H9 (cell line): ENCODE results near the gene ANKRD13D. TPM values are rescaled to one million over a fixed set of nuclear protein-coding genes. Genes with fewer than 3 reads are reported as not detected.

Experiments used
- DNase-seq: peaks from one replicate; pipeline ENCODE4 v3.0.0-alpha.2; 2017
- H2AFZ ChIP-seq: one replicate; pipeline ENCODE4 v1.6.1; 2013; ENCODE audit warnings: mild to moderate bottlenecking, low read length, control low read depth, moderate library complexity
- H2AK5ac ChIP-seq: 2 replicates; pipeline ENCODE4 v1.6.1; 2013; ENCODE audit warnings: low read length, control low read depth, mixed read lengths; ENCODE audit not compliant: insufficient read length
- H2BK120ac ChIP-seq: one replicate; pipeline ENCODE4 v1.6.1; 2013; ENCODE audit warnings: low read depth, mild to moderate bottlenecking, low read length, control low read depth, inconsistent platforms; ENCODE audit not compliant: poor library complexity, severe bottlenecking
- H2BK12ac ChIP-seq: 2 replicates; pipeline ENCODE4 v1.6.1; 2013; ENCODE audit warnings: low read length, control low read depth, mixed read lengths, low read depth; ENCODE audit not compliant: insufficient read length
- H2BK15ac ChIP-seq: 2 replicates; pipeline ENCODE4 v1.6.1; 2013; ENCODE audit warnings: low read depth, low read length, control low read depth
- H2BK20ac ChIP-seq: one replicate; pipeline ENCODE4 v1.6.1; 2013; ENCODE audit warnings: low read depth, mild to moderate bottlenecking, low read length, control low read depth, inconsistent platforms; ENCODE audit not compliant: poor library complexity, severe bottlenecking
- H2BK5ac ChIP-seq: 2 replicates; pipeline ENCODE4 v1.6.1; 2013; ENCODE audit warnings: low read length, control low read depth, mixed read lengths; ENCODE audit not compliant: insufficient read length
- H3K14ac ChIP-seq: 2 replicates; pipeline ENCODE4 v1.6.1; 2013; ENCODE audit warnings: low read length, control low read depth; ENCODE audit not compliant: insufficient read depth
- H3K18ac ChIP-seq: 2 replicates; pipeline ENCODE4 v1.6.1; 2013; ENCODE audit warnings: low read depth, mild to moderate bottlenecking, mixed read lengths, low read length, control low read depth; ENCODE audit not compliant: insufficient read length
- H3K23ac ChIP-seq: 2 replicates; pipeline ENCODE4 v1.6.1; 2013; ENCODE audit warnings: low read length, control low read depth, mixed read lengths, low read depth; ENCODE audit not compliant: insufficient read length
- H3K23me2 ChIP-seq: 2 replicates; pipeline ENCODE4 v1.6.1; 2013; ENCODE audit warnings: low read depth, mild to moderate bottlenecking, mixed read lengths, low read length, control low read depth; ENCODE audit not compliant: insufficient read length, poor library complexity, severe bottlenecking
- H3K27ac ChIP-seq: 2 replicates; pipeline ENCODE4 v1.5.1; 2013; ENCODE audit warnings: low read length, control low read depth, mixed read lengths, low read depth; ENCODE audit not compliant: insufficient read length
- H3K27me3 ChIP-seq: 2 replicates; pipeline ENCODE4 v1.6.1; 2013; ENCODE audit warnings: low read length, control low read depth, inconsistent platforms; ENCODE audit not compliant: insufficient read depth
- H3K4ac ChIP-seq: 2 replicates; pipeline ENCODE4 v1.6.1; 2013; ENCODE audit warnings: low read depth, mild to moderate bottlenecking, control low read depth, inconsistent platforms, low read length, moderate library complexity
- H3K4me1 ChIP-seq: 2 replicates; pipeline ENCODE4 v1.6.1; 2013; ENCODE audit warnings: low read length, control low read depth, inconsistent platforms; ENCODE audit not compliant: insufficient read depth
- H3K4me2 ChIP-seq: 2 replicates; pipeline ENCODE4 v1.6.1; 2013; ENCODE audit warnings: low read length, control low read depth, mixed read lengths; ENCODE audit not compliant: insufficient read length, insufficient read depth
- H3K56ac ChIP-seq: 2 replicates; pipeline ENCODE4 v1.6.1; 2013; ENCODE audit warnings: low read depth, mild to moderate bottlenecking, mixed read lengths, low read length, control low read depth; ENCODE audit not compliant: insufficient read length
- H3K79me1 ChIP-seq: 2 replicates; pipeline ENCODE4 v1.6.1; 2013; ENCODE audit warnings: low read depth, mild to moderate bottlenecking, moderate library complexity, low read length, control low read depth, inconsistent platforms; ENCODE audit not compliant: insufficient read depth, poor library complexity, severe bottlenecking
- H3K79me2 ChIP-seq: 2 replicates; pipeline ENCODE4 v1.6.1; 2013; ENCODE audit warnings: low read length, control low read depth, inconsistent platforms; ENCODE audit not compliant: insufficient read depth
- H3K9ac ChIP-seq: 2 replicates; pipeline ENCODE4 v1.6.1; 2013; ENCODE audit warnings: low read length, control low read depth, mixed read lengths; ENCODE audit not compliant: insufficient read length; ENCODE audit errors: extremely low read depth
- H3K9me3 ChIP-seq: one replicate; pipeline ENCODE4 v1.6.1; 2013; ENCODE audit warnings: low read depth, low read length, inconsistent platforms; ENCODE audit not compliant: control insufficient read depth
- H3T11ph ChIP-seq: one replicate; pipeline ENCODE4 v1.6.1; 2013; ENCODE audit warnings: mild to moderate bottlenecking, low read length, control low read depth, inconsistent platforms
- H4K20me1 ChIP-seq: one replicate; pipeline ENCODE4 v1.6.1; 2013; ENCODE audit not compliant: control insufficient read depth, insufficient read length, insufficient read depth
- H4K5ac ChIP-seq: 2 replicates; pipeline ENCODE4 v1.6.1; 2013; ENCODE audit warnings: low read depth, mild to moderate bottlenecking, mixed read lengths, low read length, control low read depth; ENCODE audit not compliant: insufficient read length
- H4K8ac ChIP-seq: replicated peaks from 2 replicates; pipeline ENCODE4 v1.6.1; 2013; ENCODE audit warnings: low read length, control low read depth, mixed read lengths, low read depth; ENCODE audit not compliant: insufficient read length
- H4K91ac ChIP-seq: 2 replicates; pipeline ENCODE4 v1.6.1; 2013; ENCODE audit warnings: low read depth, mild to moderate bottlenecking, moderate library complexity, mixed read lengths, low read length, control low read depth; ENCODE audit not compliant: insufficient read length
- H3K27ac Mint-ChIP-seq, 3 experiments: 2 replicates in 2 of 3; 3 replicates in 1 of 3; pipeline ENCODE4 v1.8.0; 2020 to 2021; ENCODE audit warnings: mixed read lengths in 3 of 3, mild to moderate bottlenecking in 1 of 3, moderate library complexity in 1 of 3
- H3K27me3 Mint-ChIP-seq: 2 replicates; pipeline ENCODE4 v1.8.0; 2021; ENCODE audit warnings: low read depth, mild to moderate bottlenecking, moderate library complexity, mixed read lengths
- H3K36me3 Mint-ChIP-seq, 3 experiments: 2 replicates in 2 of 3; 3 replicates in 1 of 3; pipeline ENCODE4 v1.8.0; 2020 to 2021; ENCODE audit warnings: low read depth in 3 of 3, mixed read lengths in 3 of 3; ENCODE audit not compliant: insufficient read depth in 1 of 3
- H3K4me1 Mint-ChIP-seq, 2 experiments: 2 replicates each; pipeline ENCODE4 v1.8.0; 2020; ENCODE audit warnings: mixed read lengths in 2 of 2
- H3K4me3 Mint-ChIP-seq, 2 experiments: 2 replicates in 1 of 2; 3 replicates in 1 of 2; pipeline ENCODE4 v1.8.0; 2020 to 2021; ENCODE audit warnings: mild to moderate bottlenecking in 2 of 2, mixed read lengths in 2 of 2, moderate library complexity in 1 of 2
- H3K9me3 Mint-ChIP-seq, 2 experiments: 2 replicates in 1 of 2; 3 replicates in 1 of 2; pipeline ENCODE4 v1.8.0; 2020; ENCODE audit warnings: mild to moderate bottlenecking in 2 of 2, mixed read lengths in 2 of 2, moderate library complexity in 1 of 2
- WGBS: extraction: QIAGEN DNeasy Blood & Tissue Kit; methylation state at CpG from one replicate; pipeline ENCODE4 v1.1.7; 2013; ENCODE audit warnings: missing lambda C conversion rate, low lambda C conversion rate, mixed read lengths; ENCODE audit not compliant: insufficient read length; ENCODE audit errors: extremely low coverage; 5-methylcytosine and 5-hydroxymethylcytosine counted together
- total RNA-seq: library from RNA; stranded (reverse); gene quantifications from 2 replicates; pipeline ENCODE4 v1.2.1, GENCODE V29; 2021
- TF ChIP-seq, protein P1 (sequence below): fragments of 200-600 bp; sonication (generic); conservative IDR thresholded peaks from 3 replicates; pipeline ENCODE4 v1.8.0; 2021; ENCODE audit warnings: antibody characterized with exemption, mild to moderate bottlenecking

ANKRD13D gene
- total RNA-seq, 1 experiment from 2014 or later = 42.1 TPM

DNA sequence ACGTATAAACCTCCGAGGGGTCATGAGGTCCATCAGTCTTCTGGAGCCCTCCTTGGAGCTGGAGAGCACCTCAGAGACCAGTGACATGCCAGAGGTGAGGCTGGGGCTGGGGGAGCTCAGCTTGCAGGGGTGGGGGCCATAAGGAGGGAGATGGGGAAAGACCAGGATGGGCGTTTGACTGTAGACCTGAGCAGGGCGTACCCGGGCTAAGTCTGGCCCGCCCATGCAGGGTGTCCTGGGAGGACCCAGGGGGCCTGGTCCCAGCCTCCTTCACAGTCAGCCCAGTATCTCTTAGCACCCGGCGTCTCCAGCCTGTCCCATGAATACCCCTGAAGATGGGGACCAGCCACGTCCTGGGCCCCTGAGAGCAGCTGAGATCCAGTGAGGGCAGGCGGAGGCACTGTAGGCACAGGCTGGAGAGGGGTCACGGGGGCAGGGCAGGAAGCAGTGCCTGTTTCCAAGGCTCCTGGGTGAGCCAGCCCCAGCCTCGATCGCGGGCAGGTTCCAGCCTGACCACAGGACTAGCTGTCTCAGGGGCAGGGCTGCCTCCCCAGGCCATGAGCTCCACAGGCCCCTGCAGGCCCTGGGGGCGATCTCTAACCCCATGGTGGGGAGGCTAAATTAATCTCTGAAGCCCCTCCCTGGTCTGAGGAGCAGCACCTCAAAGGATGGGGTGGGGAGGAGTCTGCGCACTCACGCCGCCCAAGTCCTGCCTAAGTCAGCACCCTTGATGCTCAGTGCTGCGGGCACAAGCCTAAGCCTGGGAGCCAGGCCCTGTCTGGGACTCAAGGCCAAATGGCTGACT lies 21.3 kb downstream of the ANKRD13D start:
- peaks cover 8% of the 10 kb centered on the region for H3K27me3 Mint-ChIP-seq
- H3K4me1 Mint-ChIP-seq = no peaks in the 10 kb centered on the region; a peak in 1 of 4 replicates
- WGBS = no CpG with 5 or more reads among the region's 19 CpGs

More for the DNA sequence above, 21.3 kb downstream of the ANKRD13D start:
- H3K4me3 Mint-ChIP-seq = no peak overlapping the region
- no peak overlapping the region for H4K8ac ChIP-seq
- peaks cover 0 to 18% (median 8%) of the 10 kb centered on the region in 3 experiments; a peak in 5 of 7 replicates for H3K36me3 Mint-ChIP-seq
- H4K20me1 ChIP-seq = no peaks in the 10 kb centered on the region
- H2BK120ac ChIP-seq = no peak overlapping the region
- no peak overlapping the region for H3K56ac ChIP-seq
- no peak overlapping the region for H4K91ac ChIP-seq
- H3K23ac ChIP-seq = no peak overlapping the region
- no peak overlapping the region for H2BK5ac ChIP-seq
- no peak overlapping the region for H3K27ac Mint-ChIP-seq
- TF ChIP-seq, protein P1, sequence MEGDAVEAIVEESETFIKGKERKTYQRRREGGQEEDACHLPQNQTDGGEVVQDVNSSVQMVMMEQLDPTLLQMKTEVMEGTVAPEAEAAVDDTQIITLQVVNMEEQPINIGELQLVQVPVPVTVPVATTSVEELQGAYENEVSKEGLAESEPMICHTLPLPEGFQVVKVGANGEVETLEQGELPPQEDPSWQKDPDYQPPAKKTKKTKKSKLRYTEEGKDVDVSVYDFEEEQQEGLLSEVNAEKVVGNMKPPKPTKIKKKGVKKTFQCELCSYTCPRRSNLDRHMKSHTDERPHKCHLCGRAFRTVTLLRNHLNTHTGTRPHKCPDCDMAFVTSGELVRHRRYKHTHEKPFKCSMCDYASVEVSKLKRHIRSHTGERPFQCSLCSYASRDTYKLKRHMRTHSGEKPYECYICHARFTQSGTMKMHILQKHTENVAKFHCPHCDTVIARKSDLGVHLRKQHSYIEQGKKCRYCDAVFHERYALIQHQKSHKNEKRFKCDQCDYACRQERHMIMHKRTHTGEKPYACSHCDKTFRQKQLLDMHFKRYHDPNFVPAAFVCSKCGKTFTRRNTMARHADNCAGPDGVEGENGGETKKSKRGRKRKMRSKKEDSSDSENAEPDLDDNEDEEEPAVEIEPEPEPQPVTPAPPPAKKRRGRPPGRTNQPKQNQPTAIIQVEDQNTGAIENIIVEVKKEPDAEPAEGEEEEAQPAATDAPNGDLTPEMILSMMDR = no peak
- no peaks in the 10 kb centered on the region for H3K4me1 ChIP-seq
- no peaks in the 10 kb centered on the region for H3K79me2 ChIP-seq
- H3K27ac ChIP-seq = no peak overlapping the region
- H3K23me2 ChIP-seq = no peaks in the 10 kb centered on the region
- no peaks in the 10 kb centered on the region for H3K79me1 ChIP-seq
- no peak overlapping the region for H3K14ac ChIP-seq
- H3K18ac ChIP-seq = no peak overlapping the region
- no peak overlapping the region for H3T11ph ChIP-seq
- H3K9me3 ChIP-seq = no peaks in the 10 kb centered on the region
- H2BK20ac ChIP-seq = no peak overlapping the region
- no peak for DNase-seq
- no peak overlapping the region for H2AFZ ChIP-seq
- no peaks in the 10 kb centered on the region for H3K9me3 Mint-ChIP-seq
- no peak overlapping the region for H3K9ac ChIP-seq
- no peak overlapping the region for H4K5ac ChIP-seq
- H2BK12ac ChIP-seq = no peak overlapping the region
- H3K4me2 ChIP-seq = no peak overlapping the region
- no peak overlapping the region for H2AK5ac ChIP-seq
- H3K4ac ChIP-seq = no peak overlapping the region
- H3K27me3 ChIP-seq = no peaks in the 10 kb centered on the region
- no peak overlapping the region for H2BK15ac ChIP-seq
